ENCODE data around the gene SPATA6L.

SPATA6L gene

GRCh38 chr9:4666042-4666699 is at the start of gene SPATA6L:
Gene SPATA6L (minus strand): TSS chr9:4666480. CDS start chr9:4666250, 230 bp downstream.
- DNase-seq (ENCODE audit: low spot score) = peak; percentile 61

GRCh38 chr9:4714266-4715016 is 48.2 kb upstream of the SPATA6L start:
- no peak for DNase-seq (ENCODE audit: low spot score)

GRCh38 chr9:4713849-4714248 is 47.6 kb upstream of the SPATA6L start:
- DNase-seq (ENCODE audit: low spot score) = no peak

GRCh38 chr9:4709380-4709779 is 43.1 kb upstream of the SPATA6L start:
- DNase-seq (ENCODE audit: low spot score) = no peak

GRCh38 chr9:4706971-4707622 is 40.8 kb upstream of the SPATA6L start:
- DNase-seq (ENCODE audit: low spot score) = no peak

- DNase-seq (ENCODE audit: low spot score) = no peak
Observed at GRCh38 chr9:4706021-4706420, 39.7 kb upstream of the SPATA6L start.

- DNase-seq (ENCODE audit: low spot score) = no peak
Observed at GRCh38 chr9:4704129-4704528, 37.8 kb upstream of the SPATA6L start.

- no peak for DNase-seq (ENCODE audit: low spot score)
Observed at GRCh38 chr9:4701526-4701925, 35.2 kb upstream of the SPATA6L start.

- no peak for DNase-seq (ENCODE audit: low spot score)
Observed at GRCh38 chr9:4700932-4701331, 34.7 kb upstream of the SPATA6L start.

- no peak for DNase-seq (ENCODE audit: low spot score)
Observed at GRCh38 chr9:4700091-4700490, 33.8 kb upstream of the SPATA6L start.

GRCh38 chr9:4691795-4692194 is 25.5 kb upstream of the SPATA6L start:
- no peak for DNase-seq (ENCODE audit: low spot score)

- DNase-seq (ENCODE audit: low spot score) = no peak
Observed at GRCh38 chr9:4690144-4690543, 23.9 kb upstream of the SPATA6L start.

GRCh38 chr9:4689687-4690104 is 23.4 kb upstream of the SPATA6L start:
- DNase-seq (ENCODE audit: low spot score) = no peak

- DNase-seq (ENCODE audit: low spot score) = no peak
Observed at GRCh38 chr9:4689021-4689420, 22.7 kb upstream of the SPATA6L start.

GRCh38 chr9:4686584-4686983 is 20.3 kb upstream of the SPATA6L start:
- no peak for DNase-seq (ENCODE audit: low spot score)

- DNase-seq (ENCODE audit: low spot score) = no peak
Observed at GRCh38 chr9:4686112-4686511, 19.8 kb upstream of the SPATA6L start.

GRCh38 chr9:4684820-4685219 is 18.5 kb upstream of the SPATA6L start:
- DNase-seq (ENCODE audit: low spot score) = no peak

GRCh38 chr9:4680750-4681149 is 14.5 kb upstream of the SPATA6L start:
- no peak for DNase-seq (ENCODE audit: low spot score)

GRCh38 chr9:4680173-4680525 is 13.9 kb upstream of the SPATA6L start:
- no peak for DNase-seq (ENCODE audit: low spot score)

- DNase-seq (ENCODE audit: low spot score) = peak; percentile 95
Observed at GRCh38 chr9:4679268-4680172, 13.2 kb upstream of the SPATA6L start, which contains the start of gene CDC37L1. Gene CDC37L1 (plus strand): TSS chr9:4679569. CDS start chr9:4679768, 199 bp downstream.

GRCh38 chr9:4678679-4679267 is 12.5 kb upstream of the SPATA6L start:
- DNase-seq (ENCODE audit: low spot score) = no peak

GRCh38 chr9:4677392-4677791 is 11.1 kb upstream of the SPATA6L start:
- DNase-seq (ENCODE audit: low spot score) = no peak
